ENCODE results near the gene ELOVL7. TPM values are rescaled to one million over a fixed set of nuclear protein-coding genes. Genes with fewer than 3 reads are reported as not detected.

The ELOVL7 gene
- total and polyA plus RNA-seq, 7 experiments from 2014 or later, result 0.29 to 2.2 (median 0.48) TPM; not detected in 4

DNA sequence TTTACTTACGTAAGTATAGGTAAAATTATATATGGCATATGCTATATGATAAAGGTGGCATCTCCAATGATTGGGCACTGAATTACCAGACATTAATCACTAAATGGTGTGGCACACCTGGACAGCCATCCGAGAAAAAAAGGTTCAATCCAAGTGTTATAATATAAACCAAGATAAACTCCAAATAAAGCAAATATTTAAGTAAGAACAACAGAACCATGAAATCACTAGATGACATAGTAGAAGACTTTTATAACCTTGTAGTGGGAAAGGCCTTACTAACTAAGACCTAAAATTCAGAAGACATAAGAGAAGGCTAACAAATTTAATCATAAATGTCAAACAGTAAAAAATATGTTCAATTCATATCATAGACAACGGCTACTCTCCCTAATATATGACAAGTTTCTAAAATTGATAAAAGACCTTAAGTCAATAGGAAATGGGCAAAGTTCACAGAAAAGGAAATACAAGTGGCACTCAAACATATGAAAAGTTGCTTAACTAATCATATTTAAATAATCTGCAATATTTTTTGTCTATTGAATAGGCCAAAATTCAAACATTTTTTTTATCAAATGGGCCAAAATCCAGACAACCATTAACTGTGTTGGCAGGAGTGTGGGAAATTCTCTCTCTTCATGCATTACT is 55.1 kb downstream of the ELOVL7 start:
- intact Hi-C loops (cut with micrococcal nuclease), result no loop called here
- Histone ChIP-seq H3K4me1 (ENCODE audit: control insufficient read depth in 2 of 2, insufficient read depth in 2 of 2, low read length in 2 of 2) (no peaks in the 10 kb centered on the region), H3K27me3 (ENCODE audit: control insufficient read depth in 2 of 2, insufficient read depth in 2 of 2, low read length in 2 of 2) (no peaks in the 10 kb centered on the region), H3K9me3 (ENCODE audit: control insufficient read depth in 2 of 3, low read length in 3 of 3) (no peaks in the 10 kb centered on the region), H3K27ac (ENCODE audit: low read depth, low read length) (no peak overlapping the region), H3K4me3 (ENCODE audit: low read length) (no peak overlapping the region), H3K36me3 (ENCODE audit: control insufficient read depth in 2 of 3, insufficient read depth in 3 of 3, low read length in 3 of 3) (no peaks in the 10 kb centered on the region)
- Mint-ChIP-seq H3K4me1 (no peaks in the 10 kb centered on the region), H3K36me3 (no peaks in the 10 kb centered on the region), H3K27ac (no peak overlapping the region), H3K4me3 (no peak overlapping the region), H3K9me3 (peaks cover 0 to 4% (median 0%) of the 10 kb centered on the region in 11 donors), H3K27me3 (peaks cover 4 to 32% (median 15%) of the 10 kb centered on the region in 5 donors)
- ATAC-seq (no peak), DNase-seq (no peak)
- ChIA-PET POLR2A (no interaction called here), CTCF (no interaction called here)

GRCh38 chr5:60779466-60779865 is 64.6 kb downstream of the ELOVL7 start:
- H3K27me3 ChIP-seq (ENCODE audit: control insufficient read depth in 2 of 2, insufficient read depth in 2 of 2, low read length in 2 of 2), result no peaks in the 10 kb centered on the region
- Mint-ChIP-seq H3K4me1 (peaks cover 0 to 1% (median 0%) of the 10 kb centered on the region in 7 donors), H3K9me3 (peaks cover 0 to 7% (median 0%) of the 10 kb centered on the region in 11 donors), H3K27ac (no peak overlapping the region), H3K27me3 (peaks cover 0 to 25% (median 10%) of the 10 kb centered on the region in 5 donors), H3K4me3 (no peak overlapping the region), H3K36me3 (peaks cover 0 to 4% (median 0%) of the 10 kb centered on the region in 5 donors)
- DNase-seq (no peak), ATAC-seq (no peak)
- H3K36me3 ChIP-seq (ENCODE audit: control insufficient read depth in 2 of 3, insufficient read depth in 3 of 3, low read length in 3 of 3), result no peaks in the 10 kb centered on the region
- CTCF ChIA-PET, result no interaction called here
- no peak overlapping the region for H3K4me3 ChIP-seq (ENCODE audit: low read length)
- H3K4me1 ChIP-seq (ENCODE audit: control insufficient read depth in 2 of 2, insufficient read depth in 2 of 2, low read length in 2 of 2), result no peaks in the 10 kb centered on the region
- POLR2A ChIA-PET, result no interaction called here
- H3K27ac ChIP-seq (ENCODE audit: low read depth, low read length), result no peak overlapping the region
- no peaks in the 10 kb centered on the region for H3K9me3 ChIP-seq (ENCODE audit: control insufficient read depth in 2 of 3, low read length in 3 of 3)
- intact Hi-C loops (cut with micrococcal nuclease), result no loop called here

- Mint-ChIP-seq H3K4me3 (no peak overlapping the region), H3K9me3 (peaks cover 0 to 12% (median 0%) of the 10 kb centered on the region in 11 donors), H3K27ac (no peak overlapping the region), H3K4me1 (peaks cover 0 to 1% (median 0%) of the 10 kb centered on the region in 7 donors), H3K27me3 (peaks cover 0 to 28% (median 10%) of the 10 kb centered on the region in 5 donors), H3K36me3 (peaks cover 0 to 4% (median 0%) of the 10 kb centered on the region in 5 donors)
- Histone ChIP-seq H3K4me1 (ENCODE audit: control insufficient read depth in 2 of 2, insufficient read depth in 2 of 2, low read length in 2 of 2) (no peaks in the 10 kb centered on the region), H3K9me3 (ENCODE audit: control insufficient read depth in 2 of 3, low read length in 3 of 3) (no peaks in the 10 kb centered on the region), H3K4me3 (ENCODE audit: low read length) (no peak overlapping the region), H3K27ac (ENCODE audit: low read depth, low read length) (no peak overlapping the region), H3K27me3 (ENCODE audit: control insufficient read depth in 2 of 2, insufficient read depth in 2 of 2, low read length in 2 of 2) (no peaks in the 10 kb centered on the region), H3K36me3 (ENCODE audit: control insufficient read depth in 2 of 3, insufficient read depth in 3 of 3, low read length in 3 of 3) (no peaks in the 10 kb centered on the region)
- ChIA-PET POLR2A (no interaction called here), CTCF (no interaction called here)
- intact Hi-C loops (cut with micrococcal nuclease), result no loop called here
- ATAC-seq (no peak), DNase-seq (no peak)
Measured at GRCh38 chr5:60776343-60776742, 67.7 kb downstream of the ELOVL7 start.

GRCh38 chr5:60765019-60765709 is 78.9 kb downstream of the ELOVL7 start:
- Histone ChIP-seq H3K4me3 (ENCODE audit: low read length) (no peak overlapping the region), H3K9me3 (ENCODE audit: control insufficient read depth in 2 of 3, low read length in 3 of 3) (no peaks in the 10 kb centered on the region), H3K4me1 (ENCODE audit: control insufficient read depth in 2 of 2, insufficient read depth in 2 of 2, low read length in 2 of 2) (no peaks in the 10 kb centered on the region), H3K27ac (ENCODE audit: low read depth, low read length) (no peak overlapping the region), H3K27me3 (ENCODE audit: control insufficient read depth in 2 of 2, insufficient read depth in 2 of 2, low read length in 2 of 2) (no peaks in the 10 kb centered on the region), H3K36me3 (ENCODE audit: control insufficient read depth in 2 of 3, insufficient read depth in 3 of 3, low read length in 3 of 3) (no peaks in the 10 kb centered on the region)
- H3K36me3 Mint-ChIP-seq, result peaks cover 0 to 2% (median 0%) of the 10 kb centered on the region in 5 donors
- ATAC-seq (no peak), DNase-seq (no peak)
- no peaks in the 10 kb centered on the region for H3K4me1 Mint-ChIP-seq
- no peak overlapping the region for H3K4me3 Mint-ChIP-seq
- intact Hi-C loops (cut with micrococcal nuclease), result no loop called here
- H3K9me3 Mint-ChIP-seq, result peaks cover 0 to 3% (median 0%) of the 10 kb centered on the region in 11 donors
- no peak overlapping the region for H3K27ac Mint-ChIP-seq
- POLR2A ChIA-PET, result no interaction called here
- CTCF ChIA-PET, result no interaction called here
- peaks cover 0 to 8% (median 5%) of the 10 kb centered on the region in 5 donors for H3K27me3 Mint-ChIP-seq

DNA sequence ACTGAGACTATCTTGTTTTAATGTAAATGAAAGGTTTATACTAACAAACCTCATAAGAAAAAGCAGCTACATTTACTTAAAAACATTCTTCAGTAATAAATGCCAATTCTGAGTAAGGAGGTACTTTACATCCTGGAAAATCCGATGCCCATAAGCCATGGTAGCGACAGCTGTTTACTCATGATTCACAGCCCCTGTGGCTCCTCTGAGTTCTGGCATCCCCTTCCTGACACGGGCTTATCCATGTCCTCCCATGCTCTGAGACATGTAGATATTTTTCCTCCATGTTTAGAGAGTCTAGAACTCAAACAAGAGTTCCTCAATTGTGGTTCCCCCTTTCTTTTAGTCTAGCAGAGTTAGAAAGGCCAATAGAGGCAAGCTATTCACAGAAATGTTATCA is 81.0 kb downstream of the ELOVL7 start:
- intact Hi-C loops (cut with micrococcal nuclease), result no loop called here
- no peaks in the 10 kb centered on the region for H3K9me3 ChIP-seq (ENCODE audit: control insufficient read depth in 2 of 3, low read length in 3 of 3)
- H3K9me3 Mint-ChIP-seq, result peaks cover 0 to 4% (median 0%) of the 10 kb centered on the region in 11 donors
- ATAC-seq (no peak), DNase-seq (no peak)
- H3K27ac Mint-ChIP-seq, result no peak overlapping the region
- ChIA-PET CTCF (no interaction called here), POLR2A (no interaction called here)
- no peaks in the 10 kb centered on the region for H3K36me3 ChIP-seq (ENCODE audit: control insufficient read depth in 2 of 3, insufficient read depth in 3 of 3, low read length in 3 of 3)
- no peaks in the 10 kb centered on the region for H3K27me3 ChIP-seq (ENCODE audit: control insufficient read depth in 2 of 2, insufficient read depth in 2 of 2, low read length in 2 of 2)
- no peaks in the 10 kb centered on the region for H3K4me1 ChIP-seq (ENCODE audit: control insufficient read depth in 2 of 2, insufficient read depth in 2 of 2, low read length in 2 of 2)
- no peak overlapping the region for H3K4me3 Mint-ChIP-seq
- H3K27me3 Mint-ChIP-seq, result peaks cover 2 to 9% (median 8%) of the 10 kb centered on the region in 5 donors
- no peak overlapping the region for H3K4me3 ChIP-seq (ENCODE audit: low read length)
- peaks cover 0 to 4% (median 0%) of the 10 kb centered on the region in 5 donors for H3K36me3 Mint-ChIP-seq
- H3K27ac ChIP-seq (ENCODE audit: low read depth, low read length), result no peak overlapping the region
- no peaks in the 10 kb centered on the region for H3K4me1 Mint-ChIP-seq

GRCh38 chr5:60754495-60754894 is 89.6 kb downstream of the ELOVL7 start:
- H3K27me3 ChIP-seq (ENCODE audit: control insufficient read depth in 2 of 2, insufficient read depth in 2 of 2, low read length in 2 of 2), result no peaks in the 10 kb centered on the region
- H3K4me1 Mint-ChIP-seq, result no peaks in the 10 kb centered on the region

More at GRCh38 chr5:60754495-60754894, 89.6 kb downstream of the ELOVL7 start:
- Mint-ChIP-seq H3K27ac (no peak overlapping the region), H3K36me3 (no peaks in the 10 kb centered on the region), H3K4me3 (no peak overlapping the region), H3K9me3 (no peaks in the 10 kb centered on the region), H3K27me3 (peaks cover 0 to 15% (median 5%) of the 10 kb centered on the region in 5 donors)
- DNase-seq, result no peak
- POLR2A ChIA-PET, result no interaction called here
- intact Hi-C loops (cut with micrococcal nuclease), result no loop called here
- Histone ChIP-seq H3K4me1 (ENCODE audit: control insufficient read depth in 2 of 2, insufficient read depth in 2 of 2, low read length in 2 of 2) (no peaks in the 10 kb centered on the region), H3K27ac (ENCODE audit: low read depth, low read length) (no peak overlapping the region), H3K36me3 (ENCODE audit: control insufficient read depth in 2 of 3, insufficient read depth in 3 of 3, low read length in 3 of 3) (no peaks in the 10 kb centered on the region), H3K4me3 (ENCODE audit: low read length) (no peak overlapping the region), H3K9me3 (ENCODE audit: control insufficient read depth in 2 of 3, low read length in 3 of 3) (no peaks in the 10 kb centered on the region)
- CTCF ChIA-PET, result no interaction called here
- no peak for ATAC-seq

All from naive thymus-derived CD4-positive, alpha-beta T cell (primary cell).